ENCODE data around the gene ITGAV.

ITGAV gene

DNA sequence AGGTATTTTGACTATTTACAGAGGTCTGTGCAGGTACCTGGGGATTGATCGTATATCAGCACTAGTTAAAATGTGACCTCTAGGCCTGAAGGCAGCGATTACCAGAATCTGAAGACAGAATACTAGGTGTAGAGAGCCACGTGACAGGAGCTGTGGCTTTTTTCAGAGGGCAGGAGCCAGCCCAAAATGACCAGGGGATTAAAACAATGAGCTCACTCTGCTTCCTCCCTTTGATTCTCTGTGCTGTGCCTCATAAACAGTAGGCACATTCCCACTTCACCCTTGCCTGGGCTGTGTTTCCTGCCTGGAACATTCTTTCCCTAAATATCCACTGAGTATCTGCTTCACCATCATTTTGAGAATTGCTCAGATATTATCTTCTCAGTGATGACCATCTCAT, 15.2 kb downstream of the ITGAV start:
- FAIRE-seq, result no peak
- DNase-seq (ENCODE audit: insufficient read length, low spot score), result no peak
- TF ChIP-seq POU2F2 (IDR thresholded peaks at IDR 0.05; ENCODE audit: low read depth, low read length) (no peak), TAF1 (IDR thresholded peaks at IDR 0.05; ENCODE audit: low read depth, low read length) (no peak), PAX5 (IDR thresholded peaks at IDR 0.05; ENCODE audit: insufficient read depth, low read length, severe bottlenecking) (no peak), POLR2A (IDR thresholded peaks at IDR 0.05; ENCODE audit: low read depth, low read length) (no peak), SPI1 (IDR thresholded peaks at IDR 0.05; ENCODE audit: low read depth, low read length) (no peak), POLR2AphosphoS5 (IDR thresholded peaks at IDR 0.05; ENCODE audit: low read depth, low read length) (no peak)

DNA sequence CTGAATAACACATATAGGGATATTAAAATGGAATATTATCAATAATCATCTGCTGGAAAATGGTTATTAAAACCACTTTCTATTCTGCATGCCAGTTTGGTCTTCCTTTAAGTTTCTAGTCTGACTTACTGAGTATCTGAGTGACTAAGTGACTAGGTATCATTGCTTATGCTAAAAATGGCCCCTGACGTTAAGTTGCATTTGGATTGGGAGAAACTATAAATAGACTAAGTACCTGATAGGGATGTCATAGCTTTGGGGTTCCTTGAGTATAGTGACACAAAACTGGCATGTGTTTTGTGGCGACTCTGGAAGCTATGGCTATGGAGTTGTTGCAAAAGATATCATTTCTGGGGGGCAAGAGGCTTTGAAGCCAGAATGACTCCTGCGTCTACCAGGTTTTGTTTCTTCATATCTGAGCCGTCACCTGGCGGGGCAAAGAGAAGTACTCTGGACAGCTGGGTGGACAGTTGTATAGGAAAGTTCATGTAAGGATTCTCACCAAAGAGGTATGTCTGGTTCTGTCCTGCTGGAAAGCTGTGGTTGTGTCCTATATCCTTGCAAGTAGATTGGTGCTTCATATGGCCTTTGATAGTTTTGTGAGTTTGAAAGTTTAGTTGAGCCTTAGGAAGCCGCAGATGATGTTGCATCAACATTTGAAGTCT, 17.9 kb downstream of the ITGAV start:
- TF ChIP-seq PAX5 (IDR thresholded peaks at IDR 0.05; ENCODE audit: insufficient read depth, low read length, severe bottlenecking) (no peak), TAF1 (IDR thresholded peaks at IDR 0.05; ENCODE audit: low read depth, low read length) (no peak), SPI1 (IDR thresholded peaks at IDR 0.05; ENCODE audit: low read depth, low read length) (no peak), POU2F2 (IDR thresholded peaks at IDR 0.05; ENCODE audit: low read depth, low read length) (no peak)
- DNase-seq (ENCODE audit: insufficient read length, low spot score), result no peak
- no peak for FAIRE-seq

GRCh38 chr2:186610785-186611184, 20.9 kb downstream of the ITGAV start:
- FAIRE-seq (no peak), DNase-seq (ENCODE audit: insufficient read length, low spot score) (no peak)
- TF ChIP-seq POU2F2 (IDR thresholded peaks at IDR 0.05; ENCODE audit: low read depth, low read length) (no peak), POLR2AphosphoS5 (IDR thresholded peaks at IDR 0.05; ENCODE audit: low read depth, low read length) (no peak), TAF1 (IDR thresholded peaks at IDR 0.05; ENCODE audit: low read depth, low read length) (no peak), PAX5 (IDR thresholded peaks at IDR 0.05; ENCODE audit: insufficient read depth, low read length, severe bottlenecking) (no peak), POLR2A (IDR thresholded peaks at IDR 0.05; ENCODE audit: low read depth, low read length) (no peak), SPI1 (IDR thresholded peaks at IDR 0.05; ENCODE audit: low read depth, low read length) (no peak)

- DNase-seq (ENCODE audit: insufficient read length, low spot score) (no peak), FAIRE-seq (no peak)
- TF ChIP-seq PAX5 (IDR thresholded peaks at IDR 0.05; ENCODE audit: insufficient read depth, low read length, severe bottlenecking), result no peak
- no peak for TF ChIP-seq POLR2AphosphoS5 (IDR thresholded peaks at IDR 0.05; ENCODE audit: low read depth, low read length)
- no peak for TF ChIP-seq POLR2A (IDR thresholded peaks at IDR 0.05; ENCODE audit: low read depth, low read length)
- no peak for TF ChIP-seq POU2F2 (IDR thresholded peaks at IDR 0.05; ENCODE audit: low read depth, low read length)
- no peak for TF ChIP-seq TAF1 (IDR thresholded peaks at IDR 0.05; ENCODE audit: low read depth, low read length)
- no peak for TF ChIP-seq SPI1 (IDR thresholded peaks at IDR 0.05; ENCODE audit: low read depth, low read length)
Measured at GRCh38 chr2:186611526-186611925, 21.7 kb downstream of the ITGAV start.

DNA sequence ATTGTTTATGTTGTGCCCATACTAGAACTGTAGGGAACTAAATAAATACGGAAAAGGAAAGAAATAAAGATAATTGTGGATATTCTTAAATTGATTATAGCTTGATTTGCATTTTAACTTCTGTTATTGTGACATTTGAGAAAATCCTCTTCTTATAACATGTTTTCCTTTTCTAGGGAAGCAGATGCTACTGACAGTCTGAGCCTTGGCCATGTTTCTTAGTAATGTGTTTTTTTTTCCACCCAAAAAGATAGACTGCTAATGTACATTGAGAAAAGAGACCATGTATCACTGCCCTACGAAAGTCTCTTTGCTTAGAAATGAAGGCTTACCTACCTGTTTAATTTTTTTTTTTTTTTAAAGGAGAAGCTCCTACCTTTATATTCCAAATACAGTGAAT, 22.2 kb downstream of the ITGAV start:
- TF ChIP-seq SPI1 (IDR thresholded peaks at IDR 0.05; ENCODE audit: low read depth, low read length), result no peak
- no peak for TF ChIP-seq POLR2A (IDR thresholded peaks at IDR 0.05; ENCODE audit: low read depth, low read length)
- TF ChIP-seq POU2F2 (IDR thresholded peaks at IDR 0.05; ENCODE audit: low read depth, low read length), result no peak
- no peak for TF ChIP-seq POLR2AphosphoS5 (IDR thresholded peaks at IDR 0.05; ENCODE audit: low read depth, low read length)
- no peak for TF ChIP-seq TAF1 (IDR thresholded peaks at IDR 0.05; ENCODE audit: low read depth, low read length)
- TF ChIP-seq PAX5 (IDR thresholded peaks at IDR 0.05; ENCODE audit: insufficient read depth, low read length, severe bottlenecking), result no peak
- no peak for DNase-seq (ENCODE audit: insufficient read length, low spot score)
- no peak for FAIRE-seq

DNA sequence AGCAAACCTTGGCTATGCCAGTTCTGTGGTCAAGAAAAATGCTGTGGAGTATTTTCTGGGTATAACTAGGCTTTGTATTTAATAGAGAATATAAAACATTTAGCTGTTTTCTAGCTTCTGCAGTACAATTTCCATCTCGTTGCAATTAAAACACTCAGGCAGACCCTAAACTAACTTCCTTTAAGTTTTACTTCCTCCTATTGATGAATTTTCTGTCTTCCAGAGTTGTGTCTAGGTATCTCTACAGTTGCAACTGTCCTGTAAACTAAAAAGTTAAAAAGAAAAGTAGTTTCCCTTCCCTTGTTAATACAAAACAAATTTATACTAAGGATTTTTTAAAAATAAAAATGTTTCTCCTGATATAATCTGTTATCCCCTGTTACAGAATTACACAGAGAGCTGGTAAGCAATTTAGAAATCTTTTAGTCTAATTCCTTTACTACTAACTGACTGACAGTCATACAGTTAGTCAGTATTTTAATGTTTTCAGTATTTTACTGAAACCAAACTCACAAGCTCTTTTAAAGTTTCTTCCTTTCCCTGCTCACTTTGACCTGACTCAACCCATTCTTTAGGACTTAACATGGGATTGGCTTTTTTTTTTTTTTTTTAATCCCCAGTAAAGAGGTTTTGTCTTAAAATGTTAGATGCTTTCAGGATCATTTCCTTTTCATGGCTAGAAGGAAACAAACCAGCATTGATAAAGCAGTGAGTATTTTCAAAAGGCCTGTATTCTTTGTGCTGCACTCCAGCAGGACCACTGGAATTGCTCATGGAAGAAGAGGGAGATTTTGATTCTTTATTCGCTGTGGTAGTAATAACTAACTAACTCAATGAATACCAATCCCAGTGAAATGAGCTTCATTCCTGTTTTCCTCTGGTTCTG, 22.9 kb downstream of the ITGAV start:
- TF ChIP-seq SPI1 (IDR thresholded peaks at IDR 0.05; ENCODE audit: low read depth, low read length), result no peak
- TF ChIP-seq TAF1 (IDR thresholded peaks at IDR 0.05; ENCODE audit: low read depth, low read length), result no peak
- TF ChIP-seq POLR2A (IDR thresholded peaks at IDR 0.05; ENCODE audit: low read depth, low read length), result no peak
- FAIRE-seq, result no peak
- DNase-seq (ENCODE audit: insufficient read length, low spot score), result no peak

DNA sequence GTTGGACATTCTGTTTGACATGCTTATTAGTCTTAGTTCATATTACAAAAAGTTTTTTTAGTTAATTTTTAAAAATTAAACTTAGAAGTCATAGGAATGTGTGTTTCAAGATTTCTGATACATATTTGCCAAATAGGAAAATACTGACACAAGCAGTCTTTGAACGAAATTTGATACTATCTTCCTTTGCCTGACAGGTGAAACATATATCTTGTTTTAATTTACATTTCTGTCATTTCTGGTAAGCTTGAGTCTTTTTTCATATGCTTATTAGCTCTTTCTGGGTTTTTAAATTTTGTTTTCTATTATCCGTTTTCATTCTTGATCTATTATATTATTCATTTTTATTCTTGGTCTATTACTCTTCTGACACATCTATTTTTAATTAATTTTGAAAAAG, 24.5 kb downstream of the ITGAV start:
- TF ChIP-seq POLR2AphosphoS5 (IDR thresholded peaks at IDR 0.05; ENCODE audit: low read depth, low read length), result no peak
- no peak for TF ChIP-seq PAX5 (IDR thresholded peaks at IDR 0.05; ENCODE audit: insufficient read depth, low read length, severe bottlenecking)
- no peak for TF ChIP-seq POU2F2 (IDR thresholded peaks at IDR 0.05; ENCODE audit: low read depth, low read length)
- no peak for TF ChIP-seq POLR2A (IDR thresholded peaks at IDR 0.05; ENCODE audit: low read depth, low read length)
- no peak for TF ChIP-seq SPI1 (IDR thresholded peaks at IDR 0.05; ENCODE audit: low read depth, low read length)
- no peak for TF ChIP-seq TAF1 (IDR thresholded peaks at IDR 0.05; ENCODE audit: low read depth, low read length)
- FAIRE-seq (no peak), DNase-seq (ENCODE audit: insufficient read length, low spot score) (no peak)

DNA sequence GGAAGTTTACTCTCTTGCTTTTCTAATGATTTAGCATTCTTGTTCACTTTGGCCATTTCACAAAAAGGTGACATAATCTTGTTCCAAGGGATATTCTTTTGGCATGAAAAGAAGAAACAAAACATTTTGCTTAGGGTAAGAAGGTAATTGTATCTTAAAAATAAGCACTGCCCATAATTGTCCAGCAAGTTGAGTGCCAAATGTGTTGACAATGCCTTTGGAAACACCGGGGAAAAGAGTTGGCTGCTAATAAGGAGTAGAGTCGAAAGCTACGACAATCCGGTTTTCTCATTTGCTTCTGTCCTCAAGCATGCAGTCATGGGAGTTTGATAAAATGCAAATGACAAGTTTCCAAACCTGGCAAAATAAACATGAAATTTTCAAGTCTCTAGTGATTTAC, 27.3 kb downstream of the ITGAV start:
- TF ChIP-seq SPI1 (IDR thresholded peaks at IDR 0.05; ENCODE audit: low read depth, low read length), result no peak
- TF ChIP-seq POU2F2 (IDR thresholded peaks at IDR 0.05; ENCODE audit: low read depth, low read length), result no peak
- no peak for TF ChIP-seq POLR2A (IDR thresholded peaks at IDR 0.05; ENCODE audit: low read depth, low read length)
- no peak for TF ChIP-seq POLR2AphosphoS5 (IDR thresholded peaks at IDR 0.05; ENCODE audit: low read depth, low read length)
- no peak for TF ChIP-seq TAF1 (IDR thresholded peaks at IDR 0.05; ENCODE audit: low read depth, low read length)
- TF ChIP-seq PAX5 (IDR thresholded peaks at IDR 0.05; ENCODE audit: insufficient read depth, low read length, severe bottlenecking), result no peak
- DNase-seq (ENCODE audit: insufficient read length, low spot score) (no peak), FAIRE-seq (no peak)

- TF ChIP-seq POLR2AphosphoS5 (IDR thresholded peaks at IDR 0.05; ENCODE audit: low read depth, low read length), result no peak
- no peak for TF ChIP-seq POU2F2 (IDR thresholded peaks at IDR 0.05; ENCODE audit: low read depth, low read length)
- TF ChIP-seq TAF1 (IDR thresholded peaks at IDR 0.05; ENCODE audit: low read depth, low read length), result no peak
- no peak for TF ChIP-seq PAX5 (IDR thresholded peaks at IDR 0.05; ENCODE audit: insufficient read depth, low read length, severe bottlenecking)
- no peak for TF ChIP-seq POLR2A (IDR thresholded peaks at IDR 0.05; ENCODE audit: low read depth, low read length)
- TF ChIP-seq SPI1 (IDR thresholded peaks at IDR 0.05; ENCODE audit: low read depth, low read length), result no peak
- FAIRE-seq (no peak), DNase-seq (ENCODE audit: insufficient read length, low spot score) (no peak)
Measured at GRCh38 chr2:186617771-186618170, 27.9 kb downstream of the ITGAV start.
